ENCODE data around the gene PDIK1L.

DNA sequence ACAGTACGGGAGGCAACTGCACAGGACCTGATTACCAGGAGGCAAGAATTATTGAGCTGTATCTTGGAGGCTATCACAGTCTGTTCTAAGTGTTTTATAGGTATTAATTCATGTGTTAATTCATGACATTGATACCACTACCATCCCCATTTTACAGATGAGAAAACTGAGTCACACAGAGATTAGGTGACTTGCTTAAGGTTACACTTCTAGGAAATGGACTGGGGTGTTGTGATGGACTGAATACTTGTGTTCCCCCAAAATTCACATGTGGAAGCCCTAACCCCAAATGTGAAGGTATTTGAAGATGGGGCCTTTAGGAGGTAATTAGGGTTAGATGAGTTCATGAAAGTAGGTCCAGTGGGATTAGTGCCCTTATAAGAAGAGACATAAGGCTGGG lies 34.1 kb upstream of the PDIK1L start:
- no peak for TF ChIP-seq EZH2 (IDR thresholded peaks at IDR 0.05; ENCODE audit: borderline replicate concordance, low read length)
- TF ChIP-seq, protein P1, sequence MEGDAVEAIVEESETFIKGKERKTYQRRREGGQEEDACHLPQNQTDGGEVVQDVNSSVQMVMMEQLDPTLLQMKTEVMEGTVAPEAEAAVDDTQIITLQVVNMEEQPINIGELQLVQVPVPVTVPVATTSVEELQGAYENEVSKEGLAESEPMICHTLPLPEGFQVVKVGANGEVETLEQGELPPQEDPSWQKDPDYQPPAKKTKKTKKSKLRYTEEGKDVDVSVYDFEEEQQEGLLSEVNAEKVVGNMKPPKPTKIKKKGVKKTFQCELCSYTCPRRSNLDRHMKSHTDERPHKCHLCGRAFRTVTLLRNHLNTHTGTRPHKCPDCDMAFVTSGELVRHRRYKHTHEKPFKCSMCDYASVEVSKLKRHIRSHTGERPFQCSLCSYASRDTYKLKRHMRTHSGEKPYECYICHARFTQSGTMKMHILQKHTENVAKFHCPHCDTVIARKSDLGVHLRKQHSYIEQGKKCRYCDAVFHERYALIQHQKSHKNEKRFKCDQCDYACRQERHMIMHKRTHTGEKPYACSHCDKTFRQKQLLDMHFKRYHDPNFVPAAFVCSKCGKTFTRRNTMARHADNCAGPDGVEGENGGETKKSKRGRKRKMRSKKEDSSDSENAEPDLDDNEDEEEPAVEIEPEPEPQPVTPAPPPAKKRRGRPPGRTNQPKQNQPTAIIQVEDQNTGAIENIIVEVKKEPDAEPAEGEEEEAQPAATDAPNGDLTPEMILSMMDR (conservative IDR thresholded peaks at IDR 0.05 in 1 of 2, IDR thresholded peaks at IDR 0.05 in 1 of 2; ENCODE audit: extremely low read depth in 1 of 2, insufficient read depth in 1 of 2, low read depth in 1 of 2, low read length in 2 of 2), result no peak
